SW 1271 (cell line): ENCODE results near the gene IKBKG.
"Not testable (repeated sequence)": the region's sequence is repeated elsewhere in the genome, so short reads cannot be mapped to it uniquely, and the experiment has no call there.

Source experiments
- DNase-seq, 2 experiments: peaks; one replicate each; lab custom pipeline; 2025; lab: John Stamatoyannopoulos, UW

IKBKG gene, protein sequence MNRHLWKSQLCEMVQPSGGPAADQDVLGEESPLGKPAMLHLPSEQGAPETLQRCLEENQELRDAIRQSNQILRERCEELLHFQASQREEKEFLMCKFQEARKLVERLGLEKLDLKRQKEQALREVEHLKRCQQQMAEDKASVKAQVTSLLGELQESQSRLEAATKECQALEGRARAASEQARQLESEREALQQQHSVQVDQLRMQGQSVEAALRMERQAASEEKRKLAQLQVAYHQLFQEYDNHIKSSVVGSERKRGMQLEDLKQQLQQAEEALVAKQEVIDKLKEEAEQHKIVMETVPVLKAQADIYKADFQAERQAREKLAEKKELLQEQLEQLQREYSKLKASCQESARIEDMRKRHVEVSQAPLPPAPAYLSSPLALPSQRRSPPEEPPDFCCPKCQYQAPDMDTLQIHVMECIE

DNA sequence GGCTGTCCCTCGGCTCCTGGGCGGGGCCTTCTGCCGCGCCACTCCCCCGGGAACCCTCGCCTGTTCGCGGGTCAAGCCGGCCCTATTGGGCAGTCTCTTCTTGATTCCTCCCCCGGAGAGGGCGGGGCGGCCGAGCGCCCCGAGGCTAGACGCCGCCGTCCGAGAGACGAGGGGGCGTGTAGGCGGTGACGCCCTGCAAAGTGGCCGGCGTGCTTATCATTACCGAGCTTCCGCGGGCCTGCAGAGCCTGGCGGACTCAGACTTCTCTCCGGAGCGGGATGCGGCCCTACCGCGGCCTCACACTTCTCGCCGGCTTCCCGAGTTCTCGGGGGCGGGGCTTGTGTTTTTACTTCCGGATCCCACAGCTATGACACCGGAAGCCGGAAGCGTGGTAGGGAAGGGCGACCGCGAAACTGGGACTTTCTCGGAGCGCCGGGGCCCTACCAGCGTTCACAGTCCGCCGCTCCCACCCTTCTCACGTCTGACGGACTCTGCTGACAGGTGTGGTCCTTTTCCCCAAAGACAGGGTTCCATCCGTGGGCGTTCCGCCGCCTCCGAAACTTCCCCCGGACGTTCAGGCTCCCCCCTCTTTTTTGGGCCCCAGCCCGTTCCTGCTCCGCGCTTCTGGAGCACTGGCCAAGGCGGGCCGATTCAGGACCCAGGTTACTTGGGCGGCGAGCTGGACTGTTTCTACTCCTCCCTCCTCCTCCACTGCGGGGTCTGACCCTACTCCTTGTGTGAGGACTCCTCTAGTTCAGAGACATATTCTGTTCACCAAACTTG, at the start of gene IKBKG:
Gene IKBKG (plus strand): TSS at position 376 of the 783 bp plus-strand sequence. CDS start 4,383 bp downstream, outside the sequence.
- peak; percentile 55 to 87 for DNase-seq

DNA sequence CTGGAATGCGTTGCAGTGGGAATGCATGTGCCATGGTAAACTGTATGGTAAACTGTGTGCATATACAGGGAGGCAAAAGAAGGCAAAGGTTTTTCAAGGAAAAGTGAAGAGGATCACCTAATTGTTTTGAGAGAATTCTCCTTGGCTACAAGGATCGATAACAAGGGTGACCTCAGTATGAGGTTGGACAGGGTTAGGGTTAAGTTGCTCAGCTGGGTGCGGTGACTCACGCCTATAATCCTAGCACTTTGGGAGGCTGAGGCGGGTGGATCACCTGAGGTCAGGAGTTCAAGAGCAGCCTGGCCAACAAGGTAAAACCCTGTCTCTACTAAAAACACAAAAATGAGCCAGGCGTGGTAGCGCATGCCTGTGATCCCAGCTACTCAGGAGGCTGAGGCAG, 46.0 kb upstream of the IKBKG start:
- not testable (repeated sequence) for DNase-seq

DNA sequence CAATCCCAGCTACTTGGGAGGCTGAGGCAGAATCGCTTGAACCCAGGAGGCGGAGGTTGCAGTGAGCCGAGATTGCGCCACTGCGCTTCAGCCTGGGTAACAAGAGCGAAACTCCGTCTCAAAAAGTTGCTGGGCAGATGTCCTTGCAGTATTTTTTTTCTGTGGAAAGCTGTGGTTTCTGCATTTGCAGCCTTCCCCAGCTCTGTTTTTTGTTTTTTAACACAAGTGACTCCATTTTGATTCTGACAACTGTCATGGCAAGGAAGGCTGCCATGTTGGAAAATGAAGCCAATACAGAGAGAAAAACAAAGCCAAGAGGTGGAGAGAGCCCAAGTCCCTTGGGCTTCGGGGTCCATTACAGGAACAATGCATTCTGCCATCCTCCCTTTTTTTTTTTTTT, 45.3 kb upstream of the IKBKG start:
- no peak for DNase-seq

DNA sequence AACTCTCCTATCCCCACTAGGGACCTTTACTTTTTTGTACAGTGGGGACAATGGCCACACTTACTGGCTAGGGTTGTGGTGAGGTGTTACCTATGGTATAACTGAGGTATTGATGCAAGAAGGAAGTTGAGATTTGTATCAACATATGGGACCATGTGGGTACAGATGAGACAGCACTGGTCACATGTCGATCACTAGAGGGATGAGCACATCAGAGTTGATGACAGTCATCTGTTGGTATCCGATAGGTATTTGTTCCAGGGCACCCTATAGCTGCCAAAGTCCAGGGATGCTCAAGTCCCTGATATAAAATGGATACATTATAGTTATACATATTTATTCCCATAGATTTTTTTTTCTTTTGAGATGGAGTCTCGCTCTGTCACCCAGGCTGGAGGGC, 44.4 kb upstream of the IKBKG start:
- no peak for DNase-seq

DNA sequence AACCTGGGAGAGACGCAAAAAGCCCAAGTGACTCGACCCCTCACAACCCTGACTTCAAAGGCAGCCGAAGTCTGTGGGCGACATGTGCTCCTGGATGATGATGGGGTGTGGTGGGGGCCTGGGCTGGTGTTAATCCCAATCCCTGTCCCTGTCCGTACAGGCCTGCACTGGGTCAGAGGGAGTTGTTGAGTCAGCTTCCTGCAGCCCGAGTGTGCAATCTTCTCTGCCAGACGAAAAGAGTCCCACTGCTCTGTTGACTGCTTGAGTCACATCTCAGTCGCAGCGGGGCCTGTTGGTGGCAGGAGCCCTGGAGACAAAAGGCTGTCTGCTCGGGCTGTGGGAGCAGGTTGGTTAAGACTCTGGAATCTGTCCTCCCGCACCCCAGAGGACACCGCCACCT, 41.7 kb upstream of the IKBKG start:
- DNase-seq: no peak

DNA sequence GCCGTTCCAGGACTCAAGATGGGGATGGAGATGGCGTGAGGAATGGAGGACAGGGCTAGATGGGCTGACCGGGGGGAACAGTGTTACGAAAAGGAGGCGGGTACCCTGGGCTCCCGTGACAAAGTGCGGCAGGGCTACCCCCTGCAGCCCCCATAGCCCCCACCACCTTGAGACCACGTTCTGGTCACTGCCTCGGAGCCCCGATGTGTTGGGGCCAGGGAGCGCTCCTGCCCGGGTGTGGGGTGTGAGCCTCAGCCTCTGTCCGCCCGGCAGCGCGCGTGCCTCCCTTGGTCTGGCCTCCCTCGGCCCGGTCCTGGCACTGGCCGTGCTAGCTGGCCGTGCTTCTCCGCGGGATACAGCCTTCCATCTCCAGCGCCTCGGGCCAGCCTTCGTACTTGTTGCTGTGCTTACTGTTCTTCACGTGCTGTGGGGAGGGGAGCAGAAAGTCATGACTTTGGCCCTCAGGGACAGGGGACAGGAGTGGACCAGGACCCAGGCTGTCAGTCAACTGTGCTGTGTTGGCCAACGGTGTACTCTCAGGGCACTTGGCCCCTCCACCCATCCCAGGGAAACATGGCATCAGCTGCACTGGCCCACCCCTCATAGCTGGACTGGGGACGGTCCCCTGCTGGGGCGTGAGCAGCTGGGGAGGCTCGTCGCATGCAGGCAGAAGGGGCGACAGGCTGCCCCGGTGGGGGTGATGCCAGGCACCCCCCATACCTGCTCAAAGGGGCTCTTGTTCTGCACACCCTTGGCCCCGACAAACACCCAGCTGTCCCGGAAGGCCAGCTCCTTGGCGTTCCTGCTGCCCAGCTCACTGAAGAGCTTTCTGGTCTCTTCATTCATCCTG, 40.7 kb upstream of the IKBKG start:
- DNase-seq: no peak

DNA sequence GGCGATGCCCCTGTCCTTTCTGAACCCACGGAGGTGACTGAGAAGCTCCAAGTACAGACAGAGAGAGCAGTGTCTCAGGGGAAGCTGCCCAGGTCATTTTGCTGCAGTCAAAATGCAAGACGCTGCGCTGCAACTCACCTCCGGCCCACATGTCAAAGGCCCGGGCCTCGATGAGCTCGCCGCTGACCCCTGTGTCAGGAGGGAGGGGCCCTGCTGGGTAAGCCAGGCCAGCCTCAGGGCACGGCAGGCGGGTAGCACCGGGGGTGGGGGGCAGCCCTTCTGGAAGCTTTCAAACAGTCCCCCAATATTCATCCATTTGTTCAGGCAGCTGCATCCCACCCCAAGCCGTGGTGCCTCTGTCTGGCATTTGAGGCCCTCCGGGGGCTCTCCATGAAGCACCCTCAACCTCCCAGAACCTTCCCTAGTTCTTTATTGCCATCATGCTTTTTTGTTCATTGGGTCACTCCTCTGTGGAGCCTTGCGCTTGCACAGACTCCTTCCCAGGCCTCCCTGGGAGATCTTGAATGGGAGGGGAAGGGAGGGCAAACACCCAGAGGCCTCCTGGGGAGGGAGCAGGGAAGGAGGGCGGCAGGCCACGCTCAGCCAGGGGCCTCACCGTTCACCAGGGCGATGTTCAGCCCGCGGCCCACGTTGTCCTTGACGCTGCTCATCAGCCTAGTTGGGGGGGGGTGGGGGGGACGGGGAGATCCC, 39.6 kb upstream of the IKBKG start:
- DNase-seq: no peak

DNA sequence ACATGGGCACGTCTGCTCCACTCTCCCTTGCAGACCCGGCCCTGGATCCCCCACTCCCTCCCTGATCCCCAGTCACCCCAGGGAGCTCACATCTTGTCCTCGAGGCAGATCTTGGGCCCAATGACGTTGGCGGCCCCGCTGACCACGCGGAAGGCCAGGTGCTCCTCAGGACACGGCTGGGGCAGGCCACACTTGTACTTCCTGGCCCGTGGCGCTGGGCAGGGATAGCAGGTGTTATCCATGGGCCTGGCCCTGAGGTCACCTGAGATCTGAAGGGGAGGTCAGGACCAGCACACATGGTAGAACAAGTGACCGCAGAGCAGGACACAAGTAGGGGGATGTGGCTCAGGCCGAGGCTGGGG, 39.1 kb upstream of the IKBKG start:
- DNase-seq: no peak

DNA sequence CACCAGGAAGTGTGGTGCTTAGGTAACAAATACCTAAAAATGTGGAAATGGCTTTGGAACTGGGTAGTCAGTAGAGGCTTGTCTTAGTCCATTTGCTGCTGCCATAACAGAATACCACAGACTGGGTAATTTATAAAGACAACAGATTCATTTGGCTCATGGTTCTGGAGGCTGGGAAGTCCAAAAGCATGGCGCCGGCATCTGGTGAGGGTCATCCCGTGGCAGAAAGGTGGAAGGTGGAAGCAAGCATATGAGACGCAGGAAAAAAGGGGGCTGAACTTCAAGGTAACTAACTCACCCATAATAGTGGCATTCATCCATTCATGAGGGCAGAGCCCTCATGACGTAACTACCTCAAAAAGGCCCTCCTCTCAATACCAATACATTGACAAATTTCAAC, 38.0 kb upstream of the IKBKG start:
- no peak for DNase-seq

DNA sequence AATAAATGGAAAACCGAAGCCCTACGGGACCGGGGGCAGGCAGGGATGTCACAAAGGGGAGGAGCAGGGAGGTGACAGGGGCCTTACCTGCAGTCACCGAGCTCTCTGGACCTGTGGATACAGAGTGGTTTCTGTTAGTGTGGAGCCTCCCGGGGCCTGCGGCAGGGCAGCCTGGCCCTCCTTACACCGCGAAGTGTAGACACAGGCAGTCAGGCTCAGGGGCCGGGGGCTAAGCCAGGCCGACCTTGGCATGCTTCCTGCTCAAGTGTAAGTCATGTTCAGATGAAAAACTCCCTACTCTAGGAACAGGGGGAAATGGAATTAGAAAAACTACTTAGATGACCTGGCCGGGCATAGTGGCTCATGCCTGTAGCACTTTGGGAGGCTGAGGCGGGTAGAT, 35.7 kb upstream of the IKBKG start:
- DNase-seq: no peak

DNA sequence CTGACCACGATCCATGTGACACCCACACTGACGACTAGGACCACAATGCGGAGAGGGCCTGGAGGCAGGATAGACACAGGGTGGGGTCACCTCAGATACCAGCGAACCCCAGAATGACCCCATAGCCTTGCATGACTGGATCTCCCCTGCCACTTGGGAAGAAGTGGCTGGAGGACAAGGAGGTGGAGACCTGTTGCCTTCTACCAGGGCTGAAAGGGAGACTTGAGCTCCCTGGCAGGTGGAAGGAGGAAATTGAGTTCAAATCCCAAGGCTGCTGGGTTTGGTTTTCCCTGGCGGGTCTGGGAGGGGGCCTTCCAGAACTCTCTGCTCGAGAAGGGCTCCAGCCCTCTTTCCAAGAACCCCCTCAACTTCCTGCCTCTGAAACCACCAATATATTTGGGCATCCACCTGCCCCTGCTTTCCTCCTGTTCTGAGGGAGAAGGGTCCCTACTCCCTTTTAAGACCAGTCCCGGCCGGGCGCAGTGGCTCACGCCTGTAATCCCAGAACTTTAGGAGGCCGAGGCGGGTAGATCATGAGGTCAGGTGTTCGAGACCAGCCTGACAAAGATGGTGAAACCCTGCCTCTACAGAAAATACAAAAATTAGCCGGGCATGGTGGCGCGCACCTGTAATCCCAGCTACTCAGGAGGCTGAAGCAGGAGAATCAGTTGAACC, 34.4 kb upstream of the IKBKG start:
- no peak for DNase-seq

DNA sequence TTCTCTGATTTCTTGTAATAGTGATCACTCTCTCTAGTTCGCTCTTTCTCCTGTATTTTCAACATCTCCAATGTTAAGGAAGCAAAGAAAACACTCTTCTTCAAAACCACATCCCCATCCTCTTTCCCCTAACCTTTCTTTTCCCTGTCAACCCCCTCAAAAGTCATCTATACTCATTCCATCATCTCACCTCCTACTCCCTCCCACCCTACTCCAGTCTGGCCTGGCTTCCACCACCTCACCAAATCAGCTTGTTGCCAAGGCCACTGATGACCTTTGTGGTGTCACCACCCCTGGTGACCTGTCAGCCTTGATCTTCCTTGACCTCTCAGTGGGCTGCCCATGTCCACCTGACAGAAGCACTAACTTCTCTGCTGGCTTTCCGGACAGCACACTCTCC, 33.7 kb upstream of the IKBKG start:
- DNase-seq: no peak

DNA sequence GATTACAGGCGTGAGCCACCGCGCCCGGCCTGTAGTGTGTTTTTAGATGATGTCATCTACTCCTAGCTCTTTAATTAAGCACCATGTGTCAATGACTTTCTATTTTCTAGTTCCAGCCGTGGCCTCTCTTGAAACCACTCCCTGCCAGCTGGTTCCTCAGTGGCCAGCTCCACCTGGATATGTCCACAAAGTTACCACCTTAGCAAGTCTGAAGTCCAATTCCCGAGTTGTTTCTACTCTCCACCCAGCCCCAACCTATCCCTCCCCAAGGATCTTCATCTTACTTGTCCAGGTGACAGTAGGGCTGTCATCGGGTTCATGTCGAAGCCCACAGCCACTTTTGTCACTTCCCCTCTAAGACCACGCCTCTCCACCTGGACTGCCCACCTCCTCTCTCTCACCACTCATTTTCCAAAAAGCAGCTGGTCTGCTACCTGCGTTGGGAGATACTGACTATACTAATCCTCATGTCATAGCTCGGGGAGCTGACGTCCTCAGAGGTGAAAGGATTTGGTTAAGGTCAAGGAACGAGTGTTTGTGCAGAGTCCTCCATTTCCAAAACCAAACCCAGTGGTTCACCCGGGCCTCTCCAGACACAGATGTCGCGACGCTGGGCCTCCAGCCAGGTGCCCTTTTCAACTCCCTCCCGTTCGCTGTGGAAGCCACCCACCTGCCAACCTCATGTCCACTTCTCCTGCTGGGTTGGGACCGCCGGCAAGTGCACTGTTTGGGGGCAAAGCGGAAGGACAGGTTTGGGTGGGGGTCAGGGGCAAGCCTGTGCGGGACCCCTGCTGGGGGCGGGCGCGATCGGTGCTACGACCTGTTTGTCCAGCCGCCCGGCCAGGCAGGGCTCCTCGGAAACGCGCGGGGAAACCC, 32.1 kb upstream of the IKBKG start:
- DNase-seq: no peak

DNA sequence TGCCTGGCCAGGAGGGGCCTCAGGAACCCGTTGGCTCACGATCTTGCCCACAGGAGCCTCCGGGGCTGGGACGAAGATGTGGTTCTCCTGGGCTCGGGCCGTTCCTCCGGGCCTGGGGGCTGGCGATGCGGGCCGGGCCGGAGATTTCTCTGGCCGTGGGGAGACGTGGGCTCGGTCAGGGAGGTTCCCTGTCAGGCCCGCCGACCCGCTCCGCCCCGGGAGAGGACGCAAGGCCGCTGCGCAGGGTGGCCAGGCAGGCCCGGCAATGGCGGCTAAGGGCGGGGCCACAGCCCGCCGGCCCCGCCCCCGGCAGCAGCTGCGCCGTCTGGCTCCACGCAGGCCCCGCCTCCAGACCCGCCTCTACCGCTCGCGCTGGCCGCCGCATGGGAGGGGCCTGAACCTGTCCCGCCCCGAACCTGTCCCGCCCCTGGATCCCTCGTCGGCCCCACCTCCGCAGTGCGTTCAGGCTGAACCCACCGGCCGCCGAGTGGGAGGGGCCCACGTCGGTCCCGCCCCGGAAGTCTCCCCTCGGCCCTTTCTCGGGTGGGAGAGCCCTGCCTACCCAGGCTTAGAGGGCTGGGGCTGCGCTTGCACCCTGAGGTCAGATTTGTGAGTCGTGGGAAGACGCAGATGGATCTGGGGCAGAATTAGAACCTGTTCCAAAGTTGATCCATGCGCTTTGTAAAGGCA, 31.3 kb upstream of the IKBKG start, which contains the start of gene FAM3A:
Gene FAM3A (minus strand): TSS at position 267 of the 690 bp plus-strand sequence. CDS start 460 bp downstream, outside the sequence.
- DNase-seq: peak in 1 of 2 experiments; percentile 83

DNA sequence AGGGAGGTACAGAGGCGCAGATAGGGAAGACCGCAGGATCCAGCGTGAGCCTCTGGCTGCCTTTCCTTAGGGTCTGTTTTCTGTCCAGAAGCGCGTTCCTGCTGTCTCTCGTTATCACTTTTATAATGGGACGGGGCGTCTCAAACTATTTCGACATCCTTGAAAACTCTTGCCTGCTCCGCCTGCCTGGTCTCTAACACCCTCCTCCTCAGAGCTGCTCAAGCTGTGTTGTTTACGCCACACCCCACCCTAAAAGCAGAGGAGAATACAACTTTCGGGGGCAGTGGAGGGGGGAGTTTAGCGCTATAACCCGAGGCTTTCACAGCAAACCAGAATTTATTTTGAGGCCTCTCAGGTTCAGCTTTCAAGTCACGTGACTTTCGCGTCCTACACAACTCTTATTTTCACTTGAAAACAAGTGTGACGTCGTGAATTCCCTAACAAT, 30.7 kb upstream of the IKBKG start:
- DNase-seq: no peak

DNA sequence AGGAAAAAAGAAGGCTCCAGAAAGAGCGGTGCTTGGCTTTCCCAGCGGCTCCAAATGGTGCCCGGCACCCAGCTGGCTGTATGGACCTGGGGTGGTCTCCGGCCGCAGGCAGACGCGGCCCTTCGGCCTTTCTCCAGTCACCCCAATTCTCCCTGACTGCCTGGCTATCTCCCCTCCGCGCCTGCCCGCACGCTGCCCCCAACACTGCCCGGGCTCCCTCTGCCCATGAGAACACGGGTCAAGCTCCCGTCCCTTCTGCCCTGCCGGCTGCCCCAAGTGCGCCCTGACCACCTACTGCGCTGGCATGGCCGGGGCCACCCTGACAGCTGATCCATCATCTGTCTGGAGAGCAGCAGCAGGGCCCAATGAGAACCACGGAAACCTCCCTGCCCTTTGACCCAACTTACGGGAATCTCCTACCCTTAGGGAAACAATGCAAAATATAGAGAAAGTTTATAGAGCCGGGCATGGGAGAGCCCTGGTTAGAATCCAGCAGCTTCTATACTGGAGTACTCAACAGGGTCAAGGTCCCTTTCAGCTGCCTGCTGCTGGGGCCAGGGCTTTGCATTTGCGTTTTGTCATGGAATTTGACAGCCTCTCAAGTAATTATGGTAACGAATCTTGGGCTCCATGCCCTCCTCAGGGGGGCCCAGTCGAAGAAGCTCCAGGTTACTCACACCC, 30.2 kb upstream of the IKBKG start:
- DNase-seq: no peak

DNA sequence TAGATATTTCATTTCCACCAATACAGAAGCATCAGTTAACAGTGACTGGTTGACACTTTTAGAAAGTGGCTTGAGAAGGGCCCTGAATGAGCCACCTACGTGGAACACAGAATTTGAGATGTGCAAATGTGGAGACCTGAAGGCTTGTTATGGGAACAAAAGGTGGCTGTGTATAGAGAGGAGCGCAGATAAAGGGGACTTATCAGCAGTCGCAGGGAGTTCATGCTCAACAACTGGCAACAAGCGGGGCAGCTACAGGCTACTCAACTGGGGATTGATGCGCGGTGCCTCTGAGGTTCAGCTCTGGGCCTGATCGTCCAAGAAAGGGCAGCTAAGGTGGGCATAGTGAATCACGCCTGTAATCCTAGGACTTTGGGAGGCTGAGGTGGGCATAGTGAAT, 28.0 kb upstream of the IKBKG start:
- no peak for DNase-seq

DNA sequence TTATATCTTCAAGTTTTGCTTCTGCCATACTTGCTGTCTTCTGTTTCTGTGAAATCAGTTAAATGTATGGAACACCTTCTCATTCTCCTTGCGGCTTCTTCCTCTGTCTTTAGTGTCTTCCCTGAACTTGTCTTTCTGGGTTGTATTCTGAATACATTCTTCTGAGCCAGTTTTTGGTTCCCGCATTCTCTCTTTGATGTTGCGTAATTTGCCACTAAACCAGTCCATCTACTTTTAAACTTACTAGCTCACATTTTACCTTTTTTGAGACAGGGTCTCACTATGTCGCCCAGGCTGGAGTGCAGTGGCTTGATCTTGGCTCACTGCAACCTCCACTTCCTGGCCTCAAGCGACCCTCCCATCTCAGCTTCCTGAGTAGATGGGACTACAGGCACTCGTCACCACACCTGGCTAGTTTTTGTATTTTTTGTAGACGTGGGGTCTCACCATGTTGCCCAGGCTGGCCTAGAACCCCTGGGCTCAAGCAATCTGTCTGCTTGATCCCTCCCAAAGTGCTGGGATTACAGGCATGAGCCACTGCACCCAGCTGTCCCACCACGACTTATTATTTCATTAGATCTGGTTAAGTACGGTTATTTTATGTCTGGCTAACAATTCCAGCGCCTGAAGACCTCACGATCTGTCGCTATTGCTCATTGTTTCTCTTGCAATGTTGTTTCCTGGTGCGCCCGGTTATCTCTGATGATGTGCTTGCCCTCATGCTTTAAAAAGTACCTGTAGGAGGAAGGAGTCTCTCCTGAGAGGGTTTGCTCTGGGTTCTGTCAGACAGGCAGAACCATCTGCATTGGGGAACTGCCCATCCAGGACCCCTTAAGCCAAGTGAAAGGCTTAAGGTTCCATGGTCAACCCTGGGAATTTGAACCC, 21.6 kb upstream of the IKBKG start:
- no peak for DNase-seq
